Measurements from ENCODE around the gene CYYR1.

- TF ChIP-seq CTCF (IDR thresholded peaks at IDR 0.05) (no peak), ZFX (IDR thresholded peaks at IDR 0.05; ENCODE audit: borderline replicate concordance) (no peak)
These were observed 897 bp downstream of the CYYR1 start for GRCh38 chr21:26572076-26572701.
